Measurements from ENCODE around the gene NDNF.

DNA sequence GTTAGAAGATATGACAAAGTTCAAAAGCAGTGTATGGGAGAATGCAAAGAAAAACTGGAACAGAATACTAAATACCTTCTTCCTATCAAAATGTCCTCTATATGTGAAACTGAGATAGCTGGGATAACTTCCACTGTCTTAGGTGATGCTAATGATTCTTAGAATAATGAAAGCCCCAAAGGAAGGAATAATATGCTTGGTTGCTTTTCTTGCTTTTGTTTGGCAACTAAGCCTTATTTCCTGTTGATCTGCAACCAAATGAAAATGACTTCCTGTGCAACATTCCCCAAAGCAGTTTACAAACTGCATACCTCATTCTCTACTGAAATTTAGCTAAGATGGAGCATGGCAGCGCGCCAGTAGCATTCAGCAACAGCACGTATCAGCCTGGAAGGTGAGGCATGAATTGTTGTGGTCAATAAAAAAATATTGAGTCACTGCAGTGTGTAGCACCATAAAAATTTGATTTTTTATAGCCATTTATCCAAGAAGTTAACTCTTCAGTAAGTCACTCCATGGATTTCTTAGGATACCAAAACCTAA, 18.7 kb downstream of the NDNF start:
- TF ChIP-seq, protein P1, sequence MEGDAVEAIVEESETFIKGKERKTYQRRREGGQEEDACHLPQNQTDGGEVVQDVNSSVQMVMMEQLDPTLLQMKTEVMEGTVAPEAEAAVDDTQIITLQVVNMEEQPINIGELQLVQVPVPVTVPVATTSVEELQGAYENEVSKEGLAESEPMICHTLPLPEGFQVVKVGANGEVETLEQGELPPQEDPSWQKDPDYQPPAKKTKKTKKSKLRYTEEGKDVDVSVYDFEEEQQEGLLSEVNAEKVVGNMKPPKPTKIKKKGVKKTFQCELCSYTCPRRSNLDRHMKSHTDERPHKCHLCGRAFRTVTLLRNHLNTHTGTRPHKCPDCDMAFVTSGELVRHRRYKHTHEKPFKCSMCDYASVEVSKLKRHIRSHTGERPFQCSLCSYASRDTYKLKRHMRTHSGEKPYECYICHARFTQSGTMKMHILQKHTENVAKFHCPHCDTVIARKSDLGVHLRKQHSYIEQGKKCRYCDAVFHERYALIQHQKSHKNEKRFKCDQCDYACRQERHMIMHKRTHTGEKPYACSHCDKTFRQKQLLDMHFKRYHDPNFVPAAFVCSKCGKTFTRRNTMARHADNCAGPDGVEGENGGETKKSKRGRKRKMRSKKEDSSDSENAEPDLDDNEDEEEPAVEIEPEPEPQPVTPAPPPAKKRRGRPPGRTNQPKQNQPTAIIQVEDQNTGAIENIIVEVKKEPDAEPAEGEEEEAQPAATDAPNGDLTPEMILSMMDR (IDR thresholded peaks at IDR 0.05; ENCODE audit: poor library complexity), result no peak
- no peak for TF ChIP-seq EZH2phosphoT487 (IDR thresholded peaks at IDR 0.05; ENCODE audit: low read depth, severe bottlenecking, unreplicated experiment)
- TF ChIP-seq EZH2 (IDR thresholded peaks at IDR 0.05; ENCODE audit: borderline replicate concordance), result no peak
